ACHN (cell line): ENCODE measurements around the gene TCF12.
A peak's percentile ranks its signal among the peaks of the same experiment; 100 is the strongest.

ENCODE experiments used
- DNase-seq: peaks from one replicate; pipeline ENCODE4 v3.0.0-alpha.2; 2015
- in situ Hi-C: cut with HindIII; loops from 2 replicates; pipeline ENCODE4 v1.10.0; 2017; ENCODE audit warnings: low sequenced_read_pairs, low pct_ligation_motif_present, low pct_unique_long_range_greater_than_20kb

The TCF12 gene

GRCh38 chr15:57057134-57057930 lies 138.9 kb downstream of the TCF12 start:
- no peak for DNase-seq
- in situ Hi-C loops = no loop called here

- in situ Hi-C loops = no loop called here
- no peak for DNase-seq
These were observed 140.7 kb downstream of the TCF12 start for GRCh38 chr15:57059026-57059660.

- DNase-seq = no peak
- in situ Hi-C loops = no loop called here
These were observed 142.4 kb downstream of the TCF12 start for GRCh38 chr15:57060799-57061198.

DNA sequence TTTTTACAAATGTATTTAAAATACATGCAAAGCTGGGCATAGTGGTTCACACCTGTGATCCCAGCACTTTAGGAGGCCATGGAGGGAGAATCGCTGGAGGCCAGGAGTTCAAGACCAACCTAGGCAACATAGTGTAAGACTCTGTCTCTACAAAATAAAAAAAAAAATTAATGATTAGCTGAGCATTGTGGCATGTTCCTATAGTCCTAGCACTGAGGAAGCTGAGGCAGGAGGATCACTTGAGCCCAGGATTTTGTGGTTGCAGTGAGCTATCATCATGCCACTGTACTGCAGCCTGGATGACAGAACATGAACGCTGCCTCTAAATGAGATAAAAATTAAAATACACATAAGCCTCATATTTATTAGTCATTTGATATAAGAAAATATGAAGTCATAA lies 142.8 kb downstream of the TCF12 start:
- no peak for DNase-seq
- in situ Hi-C loops = no loop called here

- in situ Hi-C loops = no loop called here
- no peak for DNase-seq
These were observed 143.3 kb downstream of the TCF12 start for GRCh38 chr15:57061696-57062095.

GRCh38 chr15:57064033-57064432 lies 145.6 kb downstream of the TCF12 start:
- no peak for DNase-seq
- in situ Hi-C loops = no loop called here

GRCh38 chr15:57069423-57069822 lies 151.0 kb downstream of the TCF12 start:
- no peak for DNase-seq
- in situ Hi-C loops = no loop called here

GRCh38 chr15:57070674-57071073 lies 152.2 kb downstream of the TCF12 start:
- in situ Hi-C loops = no loop called here
- no peak for DNase-seq

GRCh38 chr15:57079446-57079845 lies 161.0 kb downstream of the TCF12 start:
- in situ Hi-C loops = no loop called here

DNA sequence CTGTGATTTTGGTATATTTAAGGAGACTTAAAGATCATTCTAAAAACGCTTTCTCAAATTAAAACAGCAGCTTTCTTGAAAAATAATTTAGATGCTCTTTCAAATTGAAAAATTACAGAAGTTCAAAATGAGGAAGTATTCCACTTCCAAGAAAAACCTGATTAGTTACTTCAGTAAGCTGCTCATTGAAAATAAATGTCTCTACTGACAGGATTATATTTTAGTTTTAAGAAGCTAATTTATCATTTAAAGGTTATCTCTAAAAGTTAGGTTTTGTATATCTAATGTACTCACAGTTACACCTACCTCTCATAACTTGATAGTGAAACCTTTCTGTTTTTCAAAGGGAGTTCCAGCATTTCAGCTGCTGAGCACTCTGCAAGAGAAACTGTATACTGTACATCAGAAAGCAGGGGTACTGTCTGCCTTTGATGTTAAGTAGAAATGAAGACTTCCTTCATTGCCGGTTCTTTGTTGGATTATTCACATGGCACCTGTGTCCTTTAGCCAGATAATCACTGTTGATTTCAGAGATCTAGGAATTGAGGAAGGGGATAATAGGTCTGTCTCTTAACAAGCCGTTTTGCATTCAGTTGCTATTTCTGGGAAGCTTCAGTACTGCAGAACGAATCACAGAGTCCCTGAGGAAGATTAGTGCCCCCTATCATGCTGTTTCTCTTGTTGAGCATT lies 161.6 kb downstream of the TCF12 start:
- in situ Hi-C loops = no loop called here
- DNase-seq = peak; percentile 23

More at GRCh38 chr15:57079446-57079845, 161.0 kb downstream of the TCF12 start:
- peak; percentile 69 for DNase-seq

DNA sequence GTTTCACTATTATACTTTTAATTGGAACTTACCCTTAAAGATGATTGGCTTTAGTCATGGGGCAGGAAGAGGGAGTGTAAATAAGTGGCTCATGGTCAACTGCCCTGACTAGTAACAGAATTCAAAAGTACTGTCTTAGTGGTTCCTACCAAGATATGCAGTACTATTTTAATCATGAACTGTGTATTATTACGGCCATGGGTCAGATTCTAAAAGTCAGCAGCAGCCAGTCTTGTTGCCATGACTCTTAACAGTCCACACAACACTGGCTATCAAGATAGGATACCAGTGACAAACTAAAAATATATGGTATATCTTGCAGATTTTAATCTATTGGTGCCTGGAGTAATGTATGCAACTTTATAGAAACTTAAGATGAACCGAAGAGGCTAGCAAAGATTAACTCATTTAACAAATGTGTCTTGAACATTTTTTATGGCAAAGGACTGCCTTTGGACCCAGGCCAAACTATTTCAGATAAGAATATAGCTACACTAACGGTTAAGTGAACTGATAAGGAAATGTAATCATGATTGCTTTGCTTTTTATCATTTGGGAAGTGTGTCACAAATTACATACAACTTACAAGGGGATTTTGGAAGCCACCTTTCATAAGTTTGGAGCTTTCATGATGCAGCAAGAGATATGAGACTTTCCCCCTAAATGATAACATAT lies 163.7 kb downstream of the TCF12 start:
- in situ Hi-C loops = no loop called here
- no peak for DNase-seq

- DNase-seq = no peak
- in situ Hi-C loops = no loop called here
These were observed 165.7 kb downstream of the TCF12 start for GRCh38 chr15:57084192-57084591.

GRCh38 chr15:57085267-57085666 lies 166.8 kb downstream of the TCF12 start:
- no peak for DNase-seq
- in situ Hi-C loops = no loop called here

DNA sequence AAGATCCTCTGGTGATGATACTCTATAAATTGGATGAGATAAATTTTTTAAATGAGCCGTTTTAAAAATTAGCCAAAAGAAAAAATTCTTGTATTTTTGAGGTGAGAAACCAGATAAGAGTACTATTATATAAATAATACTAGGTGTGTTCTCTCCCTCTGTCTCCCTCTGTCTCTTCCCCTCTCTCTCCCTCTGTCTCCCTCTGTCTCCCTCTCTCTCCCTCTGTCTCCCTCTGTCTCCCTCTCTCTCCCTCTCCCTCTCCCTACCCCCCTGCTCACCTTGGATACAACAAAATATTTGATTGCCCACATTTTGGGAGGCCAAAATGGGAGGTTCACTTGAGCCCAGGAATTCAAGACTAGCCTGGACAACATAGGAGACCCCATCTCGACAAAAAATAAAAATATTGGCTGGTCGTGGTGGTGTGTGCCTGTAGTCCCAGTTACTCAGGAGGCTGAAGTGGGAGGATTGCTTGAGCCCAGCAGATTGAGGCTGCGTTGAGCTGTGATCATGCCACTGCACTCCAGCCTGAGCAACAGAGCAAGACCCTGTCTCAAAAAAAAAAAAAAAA lies 168.5 kb downstream of the TCF12 start:
- in situ Hi-C loops = no loop called here
- no peak for DNase-seq

GRCh38 chr15:57089815-57090495 lies 171.5 kb downstream of the TCF12 start:
- in situ Hi-C loops = no loop called here
- DNase-seq = no peak

DNA sequence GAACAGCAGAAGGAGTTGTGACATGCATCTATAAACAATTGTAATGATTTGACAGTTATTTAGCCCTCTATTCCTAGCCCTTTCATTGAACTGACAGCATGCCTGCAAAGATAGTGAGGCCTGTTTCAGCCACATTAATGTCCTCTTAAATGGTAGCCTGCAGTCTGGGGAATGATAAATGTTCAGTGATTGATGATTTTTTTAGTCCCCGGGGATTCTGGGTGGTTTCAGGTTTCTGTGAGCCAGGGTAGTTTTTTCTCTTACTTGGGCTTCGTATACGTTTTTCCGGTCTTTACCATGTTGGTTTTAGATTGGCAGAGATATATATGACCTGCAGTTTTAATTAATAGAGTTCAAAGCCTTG lies 172.0 kb downstream of the TCF12 start:
- in situ Hi-C loops = no loop called here
- DNase-seq = no peak

GRCh38 chr15:57091636-57092035 lies 173.2 kb downstream of the TCF12 start:
- in situ Hi-C loops = no loop called here

DNA sequence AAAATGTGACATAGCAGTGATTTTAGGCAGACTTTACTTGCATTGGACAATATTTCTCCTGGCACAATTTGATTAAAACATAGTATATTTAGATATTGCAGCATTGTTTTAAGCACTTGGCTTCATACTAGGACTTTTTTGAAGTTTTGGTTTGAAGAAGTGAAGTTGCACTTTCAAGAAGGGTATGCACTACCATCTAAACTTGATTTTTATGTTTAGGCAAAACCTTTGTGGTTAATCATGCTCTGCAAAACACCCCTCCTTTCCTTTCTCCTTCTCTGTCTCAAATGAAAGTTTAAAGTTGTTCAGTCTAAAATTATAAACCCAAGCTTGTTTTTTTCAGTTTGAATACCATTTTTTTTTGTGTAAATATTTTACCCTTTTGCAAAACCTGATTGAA lies 173.8 kb downstream of the TCF12 start:
- no peak for DNase-seq
- in situ Hi-C loops = no loop called here

More at GRCh38 chr15:57091636-57092035, 173.2 kb downstream of the TCF12 start:
- no peak for DNase-seq
